GM21717 (cell line): Measurements from ENCODE around the gene KRTAP2-4.
"Not testable (repeated sequence)": the region's sequence is repeated elsewhere in the genome, so short reads cannot be mapped to it uniquely, and the experiment has no call there.

Experiments used
- ATAC-seq: cut with Tn5 transposase; IDR thresholded peaks from one replicate; pipeline ENCODE4 v1.9.1; 2021; ENCODE audit warnings: mild to moderate bottlenecking, moderate library complexity; ENCODE audit not compliant: unreplicated experiment

The KRTAP2-4 gene

DNA sequence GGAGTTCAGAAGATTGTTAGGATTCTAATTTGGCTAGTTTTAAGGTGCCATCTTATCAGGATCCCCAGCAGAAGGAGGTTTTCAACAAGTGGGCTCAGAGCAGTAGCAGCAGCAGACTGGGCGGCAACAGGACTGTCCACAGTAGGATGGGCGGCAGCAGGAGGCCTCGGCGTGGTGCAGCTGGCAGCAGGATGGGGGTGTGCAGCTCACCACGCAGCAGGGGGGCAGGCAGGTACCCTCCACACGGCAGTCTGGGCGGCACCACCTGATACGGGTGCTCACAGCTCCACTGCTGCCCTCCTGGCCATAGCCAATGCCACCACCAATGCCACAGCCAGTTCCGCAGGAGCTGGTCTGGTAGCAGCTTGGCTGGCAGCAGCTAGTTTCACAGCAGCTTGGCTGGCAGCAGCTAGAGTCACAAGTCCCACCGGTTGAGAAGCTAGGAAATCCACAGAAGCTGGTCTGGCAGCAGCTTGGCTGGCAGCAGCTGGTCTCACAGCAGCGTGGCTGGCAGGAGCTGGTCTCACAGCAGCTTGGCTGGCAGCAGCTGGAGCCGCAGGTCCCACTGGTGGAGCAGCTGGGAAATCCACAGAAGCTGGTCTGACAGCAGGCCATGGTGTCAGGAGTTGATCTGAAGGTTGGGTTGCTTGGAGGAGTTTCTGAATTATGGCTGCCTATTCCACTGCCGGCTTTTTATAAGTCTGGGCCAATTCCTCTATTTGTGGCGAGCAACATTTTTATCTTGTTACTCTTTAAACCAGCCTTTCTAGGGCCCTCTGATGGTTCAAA is 24.7 kb downstream of the KRTAP2-4 start, which contains the start of gene KRTAP1-1:
TSS of gene KRTAP1-1 (minus strand) at position 668 of the 789 bp plus-strand sequence. CDS start at position 615, 53 bp downstream.
- not testable (repeated sequence) for ATAC-seq

GRCh38 chr17:41037853-41038350 is 27.8 kb downstream of the KRTAP2-4 start:
- ATAC-seq, result no peak

DNA sequence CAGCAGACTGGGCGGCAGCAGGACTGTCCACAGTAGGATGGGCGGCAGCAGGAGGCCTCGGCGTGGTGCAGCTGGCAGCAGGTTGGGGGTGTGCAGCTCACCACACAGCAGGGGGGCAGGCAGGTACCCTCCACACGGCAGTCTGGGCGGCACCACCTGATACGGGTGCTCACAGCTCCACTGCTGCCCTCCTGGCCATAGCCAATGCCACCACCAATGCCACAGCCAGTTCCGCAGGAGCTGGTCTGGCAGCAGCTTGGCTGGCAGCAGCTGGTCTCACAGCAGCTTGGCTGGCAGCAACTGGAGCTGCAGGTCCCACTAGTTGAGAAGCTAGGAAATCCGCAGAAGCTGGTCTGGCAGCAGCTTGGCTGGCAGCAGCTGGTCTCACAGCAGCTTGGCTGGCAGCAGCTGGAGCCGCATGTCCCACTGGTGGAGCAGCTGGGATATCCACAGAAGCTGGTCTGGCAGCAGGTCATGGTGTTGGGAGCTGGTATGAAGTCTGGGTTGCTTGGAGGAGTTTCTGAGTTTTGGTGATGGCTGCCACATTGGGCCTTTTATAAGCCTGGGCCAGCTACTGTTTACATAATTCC is 31.2 kb downstream of the KRTAP2-4 start, which contains the start of gene KRTAP1-3:
TSS of gene KRTAP1-3 (minus strand) at position 529 of the 590 bp plus-strand sequence. CDS start at position 476, 53 bp downstream.
- not testable (repeated sequence) for ATAC-seq

GRCh38 chr17:41029633-41030245 is 35.9 kb downstream of the KRTAP2-4 start, which contains the start of gene KRTAP1-4:
Gene KRTAP1-4 (minus strand): TSS chr17:41030195. CDS start chr17:41030078, 117 bp downstream.
- no peak for ATAC-seq

DNA sequence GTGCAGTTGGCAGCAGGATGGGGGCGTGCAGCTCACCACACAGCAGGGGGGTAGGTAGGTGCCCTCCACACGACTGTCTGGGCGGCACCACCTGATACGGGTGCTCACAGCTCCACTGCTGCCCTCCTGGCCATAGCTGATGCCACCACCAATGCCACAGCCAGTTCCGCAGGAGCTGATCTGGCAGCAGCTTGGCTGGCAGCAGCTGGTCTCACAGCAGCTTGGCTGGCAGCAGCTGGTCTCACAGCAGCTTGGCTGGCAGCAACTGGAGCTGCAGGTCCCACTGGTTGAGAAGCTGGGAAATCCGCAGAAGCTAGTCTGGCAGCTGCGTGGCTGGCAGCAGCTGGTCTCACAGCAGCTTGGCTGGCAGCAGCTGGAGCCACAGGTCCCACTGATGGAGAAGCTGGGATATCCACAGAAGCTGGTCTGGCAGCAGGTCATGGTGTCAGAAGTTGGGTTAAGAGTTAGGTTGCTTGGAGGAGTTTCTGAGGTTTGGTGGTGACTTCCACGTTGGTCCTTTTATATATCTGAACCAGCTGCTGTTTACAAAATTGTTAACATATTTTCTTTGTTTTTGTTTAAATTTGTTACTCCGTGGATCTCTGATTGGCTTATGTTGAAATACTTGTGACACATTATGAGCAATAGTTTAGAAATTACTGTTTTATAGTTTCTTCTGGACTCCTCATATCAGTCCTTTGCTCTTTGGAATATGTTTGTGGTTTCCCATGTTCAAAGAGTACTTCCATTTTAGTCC is 38.8 kb downstream of the KRTAP2-4 start, which contains the start of gene KRTAP1-5:
TSS of gene KRTAP1-5 (minus strand) at position 494 of the 757 bp plus-strand sequence. CDS start at position 441, 53 bp downstream.
- no peak for ATAC-seq

DNA sequence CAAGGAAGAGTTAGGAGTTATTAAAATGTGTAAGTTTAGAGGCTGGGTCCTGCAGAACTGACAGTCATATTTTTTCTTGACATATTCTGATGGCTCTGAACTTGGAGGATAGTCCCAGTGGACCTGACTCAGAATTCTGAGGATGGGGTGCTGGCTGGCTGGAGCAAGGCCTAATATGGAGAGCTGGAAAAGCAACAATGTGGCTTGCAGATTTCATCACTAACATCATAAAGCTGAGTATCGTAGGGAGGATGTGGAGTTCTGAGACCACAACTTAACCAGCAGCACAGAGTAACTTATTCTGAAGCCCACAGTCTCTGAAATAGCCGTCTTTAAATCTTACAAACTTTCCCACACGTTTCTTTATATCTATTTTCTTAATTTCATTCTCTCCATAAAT is 41.0 kb downstream of the KRTAP2-4 start:
- no peak for ATAC-seq

GRCh38 chr17:41020336-41020735 is 45.3 kb downstream of the KRTAP2-4 start:
- no peak for ATAC-seq

DNA sequence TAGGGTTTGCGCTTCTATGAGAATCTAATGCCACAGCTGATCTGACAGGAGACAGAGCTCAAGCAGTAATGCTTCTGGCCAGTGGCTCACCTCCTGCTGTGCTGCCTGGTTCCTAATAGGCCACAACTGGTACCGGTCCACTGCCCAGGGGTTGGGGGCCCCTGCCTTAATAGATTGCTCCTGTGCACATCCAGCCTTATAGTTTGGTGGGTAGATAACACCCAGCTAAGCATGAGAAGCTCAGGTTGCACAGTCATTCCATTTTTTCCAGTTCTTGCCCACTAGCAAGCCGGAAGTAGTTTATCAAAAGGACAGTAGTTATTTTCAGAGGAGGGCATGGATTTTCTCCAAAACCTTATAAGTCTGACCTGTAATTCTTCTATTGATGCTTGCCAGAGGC is 46.3 kb downstream of the KRTAP2-4 start:
- ATAC-seq, result no peak

DNA sequence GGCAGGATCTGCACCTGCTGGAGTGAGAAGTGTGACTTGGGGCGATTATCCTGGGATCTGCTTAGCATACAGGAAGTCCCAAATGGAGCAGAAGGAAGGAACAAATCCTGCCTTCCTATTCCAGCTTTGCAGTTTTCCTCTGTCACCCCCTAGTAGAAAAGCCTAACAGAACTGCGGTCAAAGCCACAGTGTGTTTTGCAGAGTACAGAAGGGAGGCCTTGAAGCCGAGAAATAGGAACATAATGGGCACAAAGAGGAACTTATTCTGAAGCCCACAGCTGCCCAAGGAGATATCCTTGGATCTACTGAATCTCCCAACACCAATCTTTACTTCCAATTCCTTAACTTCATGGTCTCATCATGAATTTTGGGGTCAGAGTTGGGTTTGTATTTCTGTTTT is 47.1 kb downstream of the KRTAP2-4 start:
- no peak for ATAC-seq

DNA sequence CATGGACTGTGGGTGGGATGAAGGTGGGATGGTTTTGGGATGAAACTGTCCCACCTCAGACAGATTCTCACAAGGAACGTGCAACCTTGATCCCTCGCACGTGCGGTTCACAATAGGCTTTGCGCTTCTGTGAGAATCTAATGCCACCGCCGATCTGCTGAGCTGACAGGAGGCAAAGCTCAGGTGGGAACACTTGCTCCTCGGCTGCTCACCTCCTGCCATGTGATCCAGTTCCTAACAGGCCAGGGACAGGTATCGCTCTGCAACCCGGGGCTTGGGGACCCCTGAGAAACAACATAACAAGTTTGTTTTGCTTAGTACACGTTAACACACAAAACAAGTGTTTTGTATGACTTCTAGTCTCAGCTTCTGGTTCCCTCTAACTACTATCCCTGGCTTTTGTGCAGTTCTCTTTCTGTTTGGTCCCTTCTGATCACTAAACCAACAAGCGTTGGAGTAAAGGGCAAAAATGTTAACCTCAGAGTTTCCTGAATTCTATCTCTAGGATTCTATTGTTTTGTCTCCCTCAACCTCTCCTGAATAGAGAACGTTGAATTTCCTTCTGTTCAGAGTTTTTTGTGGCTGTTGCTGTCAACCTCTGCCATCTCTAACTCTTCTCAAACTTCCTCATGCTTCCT is 49.0 kb downstream of the KRTAP2-4 start:
- no peak for ATAC-seq

GRCh38 chr17:41015454-41015853 is 50.2 kb downstream of the KRTAP2-4 start:
- ATAC-seq, result no peak
